GM23338 (cell line): Measurements from ENCODE around the gene NLK. TPM values are rescaled to one million over a fixed set of nuclear protein-coding genes. Genes with fewer than 3 reads are reported as not detected.

Experiments used
- ATAC-seq: fragments of 200-7000 bp; cut with Tn5 transposase; 3 replicates; pipeline ENCODE4 v1.9.1; 2020
- DNase-seq: peaks from one replicate; pipeline ENCODE4 v3.0.0-alpha.2; 2015; ENCODE audit warnings: low spot score
- H2AFZ ChIP-seq: fragments of 200-600 bp; sonication (generic); 2 replicates; pipeline ENCODE4 v1.8.0; 2016; ENCODE audit warnings: antibody characterized with exemption, mild to moderate bottlenecking, moderate library complexity
- H3F3A ChIP-seq: fragments of 200-600 bp; sonication (generic); replicated peaks from 2 replicates; pipeline ENCODE4 v1.8.0; 2017; ENCODE audit warnings: antibody characterized with exemption, mixed run types, low read depth
- H3K27ac ChIP-seq: fragments of 200-600 bp; sonication (generic); 2 replicates; pipeline ENCODE4 v1.6.1; 2016; ENCODE audit warnings: low read depth
- H3K27me3 ChIP-seq: fragments of 200-600 bp; sonication (generic); 2 replicates; pipeline ENCODE4 v1.8.0; 2016; ENCODE audit warnings: mild to moderate bottlenecking, mixed run types, moderate library complexity; ENCODE audit not compliant: insufficient read depth
- H3K36me3 ChIP-seq: fragments of 200-600 bp; sonication (generic); 2 replicates; pipeline ENCODE4 v1.8.0; 2016; ENCODE audit warnings: mild to moderate bottlenecking; ENCODE audit not compliant: insufficient read depth
- H3K4me1 ChIP-seq: fragments of 200-600 bp; sonication (generic); 2 replicates; pipeline ENCODE4 v1.8.0; 2016; ENCODE audit warnings: mild to moderate bottlenecking, moderate library complexity; ENCODE audit not compliant: insufficient read depth
- H3K4me2 ChIP-seq: fragments of 200-600 bp; sonication (generic); 2 replicates; pipeline ENCODE4 v1.7.1; 2017; ENCODE audit warnings: mixed run types
- H3K4me3 ChIP-seq: fragments of 200-600 bp; sonication (generic); 2 replicates; pipeline ENCODE4 v1.6.1; 2016; ENCODE audit warnings: mixed run types
- H3K79me2 ChIP-seq: fragments of 200-600 bp; sonication (generic); replicated peaks from 2 replicates; pipeline ENCODE4 v1.8.0; 2017; ENCODE audit warnings: mild to moderate bottlenecking; ENCODE audit not compliant: insufficient read depth
- H3K9me2 ChIP-seq: fragments of 200-600 bp; sonication (generic); 2 replicates; pipeline ENCODE4 v1.8.0; 2017; ENCODE audit not compliant: insufficient read depth
- H4K20me1 ChIP-seq: fragments of 200-600 bp; sonication (generic); replicated peaks from 2 replicates; pipeline ENCODE4 v1.8.0; 2017; ENCODE audit warnings: mild to moderate bottlenecking; ENCODE audit not compliant: insufficient read depth
- H3K27ac Mint-ChIP-seq: 2 replicates; pipeline ENCODE4 v1.8.0; 2020; ENCODE audit warnings: inconsistent platforms, mild to moderate bottlenecking, moderate library complexity, mixed read lengths
- H3K27me3 Mint-ChIP-seq: 3 replicates; pipeline ENCODE4 v1.8.0; 2022; ENCODE audit warnings: low read depth, mild to moderate bottlenecking, moderate library complexity, mixed read lengths, inconsistent platforms; ENCODE audit not compliant: insufficient read depth, poor library complexity
- H3K36me3 Mint-ChIP-seq: 3 replicates; pipeline ENCODE4 v1.8.0; 2021; ENCODE audit warnings: low read depth, mild to moderate bottlenecking, inconsistent platforms, moderate library complexity, mixed read lengths
- H3K4me1 Mint-ChIP-seq: 3 replicates; pipeline ENCODE4 v1.8.0; 2020; ENCODE audit warnings: mild to moderate bottlenecking, inconsistent platforms, mixed read lengths
- H3K4me3 Mint-ChIP-seq: 3 replicates; pipeline ENCODE4 v1.8.0; 2021; ENCODE audit warnings: moderate library complexity, mild to moderate bottlenecking, inconsistent platforms, mixed read lengths
- H3K9me3 Mint-ChIP-seq: 3 replicates; pipeline ENCODE4 v1.8.0; 2020; ENCODE audit warnings: moderate library complexity, mild to moderate bottlenecking, inconsistent platforms, mixed read lengths
- CREB1 ChIP-seq: fragments of 250-450 bp; sonication (Bioruptor Pico); IDR thresholded peaks from 2 replicates; pipeline ENCODE4 v1.5.0; 2020; ENCODE audit warnings: low read depth, mild to moderate bottlenecking, moderate library complexity
- ETS1 ChIP-seq: IDR thresholded peaks from 2 replicates; pipeline ENCODE4 v1.6.1; 2016; ENCODE audit warnings: antibody characterized with exemption
- EZH2phosphoT487 ChIP-seq: fragments of 200-600 bp; sonication (generic); IDR thresholded peaks from one replicate; pipeline ENCODE4 v1.8.1; 2018; ENCODE audit warnings: antibody characterized with exemption; ENCODE audit not compliant: unreplicated experiment
- JUNB ChIP-seq: IDR thresholded peaks from one replicate; pipeline ENCODE4 v1.6.1; 2016; ENCODE audit warnings: antibody characterized with exemption; ENCODE audit not compliant: unreplicated experiment
- POLR2AphosphoS5 ChIP-seq: IDR thresholded peaks from 2 replicates; pipeline ENCODE4 v1.6.1; 2016; ENCODE audit warnings: antibody characterized with exemption, low read depth
- REST ChIP-seq: IDR thresholded peaks from one replicate; pipeline ENCODE4 v1.6.1; 2018; ENCODE audit warnings: antibody characterized with exemption; ENCODE audit not compliant: unreplicated experiment
- STAT1 ChIP-seq: IDR thresholded peaks from one replicate; pipeline ENCODE4 v1.6.1; 2016; ENCODE audit warnings: antibody characterized with exemption; ENCODE audit not compliant: unreplicated experiment
- ZNF331 ChIP-seq: fragments of 250-450 bp; sonication (Bioruptor Pico); IDR thresholded peaks from 2 replicates; pipeline ENCODE4 v1.5.0; 2020; ENCODE audit warnings: low read depth, mild to moderate bottlenecking, moderate library complexity
- ZNF462 ChIP-seq: fragments of 250-450 bp; sonication (Bioruptor Pico); IDR thresholded peaks from 2 replicates; pipeline ENCODE4 v1.5.0; 2020; ENCODE audit warnings: mild to moderate bottlenecking, moderate library complexity
- polyA plus RNA-seq: library from polyadenylated mRNA; unstranded; fragments of >200 nt; fragmentation: Nextera tagmentation; extraction: Ambion mirVana; gene quantifications from 2 replicates; pipeline ENCODE4 v1.2.1, GENCODE V29; 2016
- total RNA-seq: library from RNA; depleted of rRNA; stranded (reverse); fragments of >200 nt; shearing (Covaris generic); gene quantifications from 2 replicates; pipeline ENCODE4 v1.2.3, GENCODE V29; 2014

Gene NLK
- total and polyA plus RNA-seq, 2 experiments from 2014 or later: 34.7 to 78.5 TPM

- H3K27ac Mint-ChIP-seq: no peak overlapping the region
- Histone ChIP-seq H3K36me3 (no peaks in the 10 kb centered on the region), H3K27me3 (no peaks in the 10 kb centered on the region), H3K9me2 (peaks cover 27% of the 10 kb centered on the region), H3K4me2 (no peak overlapping the region), H3F3A (no peaks in the 10 kb centered on the region), H3K4me1 (peaks cover 9% of the 10 kb centered on the region; the same call in 1 of the 2 replicates), H2AFZ (no peak overlapping the region), H3K4me3 (no peak overlapping the region), H4K20me1 (no peaks in the 10 kb centered on the region), H3K27ac (no peak overlapping the region), H3K79me2 (no peaks in the 10 kb centered on the region)
- H3K27me3 Mint-ChIP-seq: peaks cover 2% of the 10 kb centered on the region
- TF ChIP-seq ZNF462 (CRISPR knock-in tag) (no peak), POLR2AphosphoS5 (no peak), JUNB (no peak), STAT1 (no peak), ZNF331 (CRISPR knock-in tag) (no peak), EZH2phosphoT487 (no peak), REST (no peak), ETS1 (no peak), CREB1 (CRISPR knock-in tag) (no peak)
- DNase-seq (no peak), ATAC-seq (no peak)
- H3K4me1 Mint-ChIP-seq: peaks cover 17% of the 10 kb centered on the region
- no peaks in the 10 kb centered on the region for H3K9me3 Mint-ChIP-seq
- H3K36me3 Mint-ChIP-seq: no peaks in the 10 kb centered on the region
- no peak overlapping the region for H3K4me3 Mint-ChIP-seq
Observed at GRCh38 chr17:27993161-27993695, 49.2 kb upstream of the NLK start.
